Karpas-422 (cell line): ENCODE results near the gene SLC1A4. TPM values are rescaled to one million over a fixed set of nuclear protein-coding genes. Genes with fewer than 3 reads are reported as not detected.
"Not testable (repeated sequence)": the region's sequence is repeated elsewhere in the genome, so short reads cannot be mapped to it uniquely, and the experiment has no call there.

Source experiments
- DNase-seq: peaks from one replicate; pipeline ENCODE4 v3.0.0-alpha.2; 2015
- H2AFZ ChIP-seq: fragments of 200-600 bp; sonication (generic); 2 replicates; pipeline ENCODE4 v1.6.1; 2014; ENCODE audit warnings: antibody characterized with exemption, low read length, mixed read lengths
- H3K27ac ChIP-seq: fragments of 200-600 bp; sonication (generic); 2 replicates; pipeline ENCODE4 v1.5.1; 2014; ENCODE audit warnings: mild to moderate bottlenecking, low read length, moderate library complexity
- H3K27me3 ChIP-seq: fragments of 200-600 bp; sonication (generic); 2 replicates; pipeline ENCODE4 v1.6.1; 2014; ENCODE audit warnings: low read length, mixed read lengths
- H3K36me3 ChIP-seq: fragments of 200-600 bp; sonication (generic); 2 replicates; pipeline ENCODE4 v1.6.1; 2014; ENCODE audit warnings: low read length, mixed read lengths; ENCODE audit not compliant: insufficient read depth
- H3K4me1 ChIP-seq: fragments of 200-600 bp; sonication (generic); 2 replicates; pipeline ENCODE4 v1.6.1; 2014; ENCODE audit warnings: mild to moderate bottlenecking, low read length, mixed read lengths
- H3K4me2 ChIP-seq: fragments of 200-600 bp; sonication (generic); 2 replicates; pipeline ENCODE4 v1.6.1; 2014; ENCODE audit warnings: low read length, low read depth, mild to moderate bottlenecking; ENCODE audit not compliant: poor library complexity, severe bottlenecking
- H3K4me3 ChIP-seq: fragments of 200-600 bp; sonication (generic); 2 replicates; pipeline ENCODE4 v1.5.1; 2014; ENCODE audit warnings: mild to moderate bottlenecking, antibody characterized with exemption, low read length, mixed read lengths
- H3K79me2 ChIP-seq: fragments of 200-600 bp; sonication (generic); 2 replicates; pipeline ENCODE4 v1.6.1; 2014; ENCODE audit warnings: mild to moderate bottlenecking, low read length, mixed read lengths
- H3K9ac ChIP-seq: fragments of 200-600 bp; sonication (generic); 2 replicates; pipeline ENCODE4 v1.6.0; 2014; ENCODE audit warnings: low read length
- H3K9me2 ChIP-seq: fragments of 200-600 bp; sonication (generic), shearing (Covaris generic); replicated peaks from 2 replicates; pipeline ENCODE4 v1.6.0; 2014; ENCODE audit warnings: mild to moderate bottlenecking, low read length, moderate library complexity; ENCODE audit not compliant: insufficient read depth
- H3K9me3 ChIP-seq: fragments of 300-700, 200-600 bp; sonication (generic); 2 replicates; pipeline ENCODE4 v1.6.1; 2014; ENCODE audit warnings: low read length, mixed read lengths
- H4K20me1 ChIP-seq: fragments of 200-600 bp; sonication (generic); 2 replicates; pipeline ENCODE4 v1.6.1; 2014; ENCODE audit warnings: mild to moderate bottlenecking, antibody characterized with exemption, low read length, low read depth; ENCODE audit not compliant: insufficient read depth
- total RNA-seq: library from RNA; depleted of rRNA; stranded (reverse); fragments of >200 nt; shearing (Covaris generic); gene quantifications from 2 replicates; pipeline ENCODE4 v1.2.3, GENCODE V29; 2014; ENCODE audit warnings: low replicate concordance

Gene SLC1A4
- total RNA-seq, 1 experiment from 2014 or later, result 114 TPM

GRCh38 chr2:65033667-65034066 lies 44.5 kb downstream of the SLC1A4 start:
- peaks cover 56% of the 10 kb centered on the region for H3K4me1 ChIP-seq
- H2AFZ ChIP-seq, DNase-seq, H4K20me1 ChIP-seq, H3K9me2 ChIP-seq, H3K9me3 ChIP-seq, H3K27me3 ChIP-seq, H3K4me3 ChIP-seq: not testable (repeated sequence)
- H3K9ac ChIP-seq, result 0 out of 2 replicates have a peak overlapping the region, but pooled peaks have one; percentile 20
- peak overlapping the region; percentile 98 for H3K27ac ChIP-seq
- peaks cover 40% of the 10 kb centered on the region for H3K36me3 ChIP-seq
- peaks cover 34% of the 10 kb centered on the region for H3K79me2 ChIP-seq
- H3K4me2 ChIP-seq, result peak overlapping the region; percentile 1

- Histone ChIP-seq H3K9ac (no peak overlapping the region), H3K9me3 (no peaks in the 10 kb centered on the region), H3K4me3 (no peak overlapping the region), H3K36me3 (peaks cover 40% of the 10 kb centered on the region), H4K20me1 (no peaks in the 10 kb centered on the region; the same call in 1 of the 2 replicates), H3K9me2 (no peaks in the 10 kb centered on the region), H3K27ac (peak overlapping the region; percentile 62), H3K4me1 (peaks cover 55% of the 10 kb centered on the region), H3K4me2 (no peak overlapping the region), H2AFZ (no peak overlapping the region), H3K79me2 (peaks cover 28% of the 10 kb centered on the region), H3K27me3 (no peaks in the 10 kb centered on the region)
- no peak for DNase-seq
These were observed 46.2 kb downstream of the SLC1A4 start for GRCh38 chr2:65035351-65035943.

GRCh38 chr2:65037178-65037577 lies 48.0 kb downstream of the SLC1A4 start:
- Histone ChIP-seq H3K4me2 (no peak overlapping the region), H3K27ac (peak overlapping the region; percentile 24; the same call in 1 of the 2 replicates), H3K4me1 (peaks cover 40% of the 10 kb centered on the region), H3K27me3 (no peaks in the 10 kb centered on the region), H3K9me2 (no peaks in the 10 kb centered on the region), H3K9me3 (no peaks in the 10 kb centered on the region), H4K20me1 (no peaks in the 10 kb centered on the region; the same call in 1 of the 2 replicates), H2AFZ (no peak overlapping the region), H3K36me3 (peaks cover 38% of the 10 kb centered on the region), H3K9ac (no peak overlapping the region), H3K79me2 (peaks cover 12% of the 10 kb centered on the region), H3K4me3 (no peak overlapping the region)
- no peak for DNase-seq

GRCh38 chr2:65039640-65040039 lies 50.4 kb downstream of the SLC1A4 start:
- Histone ChIP-seq H3K4me2 (peak overlapping the region; percentile 38), H3K9me2 (no peaks in the 10 kb centered on the region), H3K9me3 (no peaks in the 10 kb centered on the region), H3K4me3 (no peak overlapping the region), H3K4me1 (peaks cover 24% of the 10 kb centered on the region), H3K9ac (peak overlapping the region; percentile 8), H3K27me3 (no peaks in the 10 kb centered on the region), H3K27ac (peak overlapping the region; percentile 72), H3K36me3 (peaks cover 34% of the 10 kb centered on the region), H3K79me2 (peaks cover 4% of the 10 kb centered on the region; the same call in 1 of the 2 replicates), H2AFZ (no peak overlapping the region), H4K20me1 (no peaks in the 10 kb centered on the region; the same call in 1 of the 2 replicates)
- DNase-seq, result peak; percentile 63

GRCh38 chr2:65040400-65041261 lies 51.4 kb downstream of the SLC1A4 start:
- peak overlapping the region; percentile 72 for H3K27ac ChIP-seq
- peak overlapping the region; percentile 38 for H3K4me2 ChIP-seq
- no peaks in the 10 kb centered on the region for H3K27me3 ChIP-seq
- peak overlapping the region; percentile 8 for H3K9ac ChIP-seq
- H3K9me2 ChIP-seq, result no peaks in the 10 kb centered on the region
- no peak overlapping the region; the same call in 1 of the 2 replicates for H3K4me3 ChIP-seq
- H3K79me2 ChIP-seq, result no peaks in the 10 kb centered on the region
- H3K4me1 ChIP-seq, result peaks cover 18% of the 10 kb centered on the region
- no peak overlapping the region for H2AFZ ChIP-seq
- H3K36me3 ChIP-seq, result peaks cover 28% of the 10 kb centered on the region
- no peaks in the 10 kb centered on the region; the same call in 1 of the 2 replicates for H4K20me1 ChIP-seq
- no peaks in the 10 kb centered on the region for H3K9me3 ChIP-seq
- peak; percentile 95 for DNase-seq

GRCh38 chr2:65043001-65043400 lies 53.8 kb downstream of the SLC1A4 start:
- Histone ChIP-seq H3K36me3 (peaks cover 16% of the 10 kb centered on the region), H3K79me2 (no peaks in the 10 kb centered on the region), H3K9ac (no peak overlapping the region), H3K4me3 (no peak overlapping the region), H3K4me2 (no peak overlapping the region), H2AFZ (no peak overlapping the region), H4K20me1 (no peaks in the 10 kb centered on the region), H3K9me2 (no peaks in the 10 kb centered on the region), H3K4me1 (peaks cover 14% of the 10 kb centered on the region), H3K27me3 (no peaks in the 10 kb centered on the region), H3K9me3 (no peaks in the 10 kb centered on the region; the same call in 1 of the 2 replicates), H3K27ac (no peak overlapping the region)
- DNase-seq, result no peak

- Histone ChIP-seq H3K9me3 (no peaks in the 10 kb centered on the region; the same call in 1 of the 2 replicates), H3K4me3 (no peak overlapping the region), H3K27me3 (no peaks in the 10 kb centered on the region), H3K27ac (no peak overlapping the region), H3K4me1 (peaks cover 17% of the 10 kb centered on the region), H3K79me2 (no peaks in the 10 kb centered on the region), H3K36me3 (peaks cover 16% of the 10 kb centered on the region; the same call in 1 of the 2 replicates), H4K20me1 (no peaks in the 10 kb centered on the region), H2AFZ (no peak overlapping the region), H3K9me2 (no peaks in the 10 kb centered on the region), H3K9ac (no peak overlapping the region), H3K4me2 (no peak overlapping the region)
- no peak for DNase-seq
These were observed 55.0 kb downstream of the SLC1A4 start for GRCh38 chr2:65044097-65044735.

- Histone ChIP-seq H3K4me3 (no peak overlapping the region), H3K9me2 (no peaks in the 10 kb centered on the region), H3K9me3 (no peaks in the 10 kb centered on the region; the same call in 1 of the 2 replicates), H3K27me3 (no peaks in the 10 kb centered on the region), H3K27ac (no peak overlapping the region), H2AFZ (no peak overlapping the region), H3K4me1 (peaks cover 10% of the 10 kb centered on the region), H4K20me1 (no peaks in the 10 kb centered on the region), H3K4me2 (no peak overlapping the region), H3K9ac (no peak overlapping the region), H3K36me3 (peaks cover 16% of the 10 kb centered on the region; the same call in 1 of the 2 replicates), H3K79me2 (no peaks in the 10 kb centered on the region)
- no peak for DNase-seq
These were observed 56.5 kb downstream of the SLC1A4 start for GRCh38 chr2:65045651-65046050.
